Activated CD4-positive, CD25-positive, alpha-beta regulatory T cell treated with anti-CD3 and anti-CD28 coated beads, Interleukin-2, amount 50 U/mL, for 72 hours (primary cell): ENCODE measurements around the gene GALNT13.

ENCODE experiments used
- DNase-seq: peaks from one replicate; pipeline ENCODE4 v3.0.0; 2021

GALNT13 gene

GRCh38 chr2:154495455-154495868 is 623.7 kb downstream of the GALNT13 start:
- no peak for DNase-seq

- no peak for DNase-seq
These were observed 625.3 kb downstream of the GALNT13 start for GRCh38 chr2:154497019-154497418.
